NCI-H2196 treated with DMSO at 0.1 percent for 48 hours (cell line): ENCODE results near the gene FBXO34.
"Not testable (repeated sequence)": the region's sequence is repeated elsewhere in the genome, so short reads cannot be mapped to it uniquely, and the experiment has no call there.

Experiments
- DNase-seq: peaks from one replicate; lab custom pipeline; 2025; ENCODE audit not compliant: unreplicated experiment; lab: John Stamatoyannopoulos, UW

FBXO34 gene

DNA sequence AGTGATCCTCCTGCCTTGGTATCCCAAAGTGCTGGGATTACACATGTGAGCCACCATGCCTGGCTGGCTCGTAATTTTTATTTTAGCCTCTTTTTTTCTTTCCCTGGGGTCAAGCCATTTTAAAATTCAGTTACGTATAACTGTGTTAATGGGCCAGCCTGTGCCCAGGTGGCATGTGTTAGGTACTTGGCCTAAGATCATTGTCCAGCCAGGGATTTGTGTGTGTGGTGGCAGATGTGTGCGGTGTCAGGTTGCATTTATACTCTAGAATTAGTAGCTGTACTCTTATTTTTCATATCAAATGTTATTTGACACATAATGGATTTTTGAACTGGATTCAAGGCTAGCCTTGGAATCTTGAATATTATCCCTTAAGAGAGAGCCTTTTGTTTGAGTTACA lies 69.3 kb downstream of the FBXO34 start:
- DNase-seq = peak; percentile 27

DNA sequence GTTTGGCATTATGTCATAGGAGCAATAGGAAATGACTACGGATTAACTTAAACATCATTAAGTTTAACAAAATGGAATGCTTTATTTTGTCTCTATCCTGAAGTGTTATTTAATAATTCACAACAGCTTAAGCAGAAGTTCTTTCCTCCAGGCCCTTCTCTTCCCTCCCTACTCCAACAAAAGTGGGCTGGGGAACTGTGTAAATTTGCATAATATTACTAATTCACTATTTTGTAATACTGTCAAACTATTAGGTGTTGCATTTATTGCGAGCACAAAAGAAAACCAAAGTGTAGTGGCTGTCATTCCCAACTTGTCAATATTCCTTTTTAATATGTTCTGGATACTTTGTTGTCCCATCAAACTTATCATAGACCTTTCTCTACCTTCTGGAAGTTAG lies 70.6 kb downstream of the FBXO34 start:
- DNase-seq = no peak

DNA sequence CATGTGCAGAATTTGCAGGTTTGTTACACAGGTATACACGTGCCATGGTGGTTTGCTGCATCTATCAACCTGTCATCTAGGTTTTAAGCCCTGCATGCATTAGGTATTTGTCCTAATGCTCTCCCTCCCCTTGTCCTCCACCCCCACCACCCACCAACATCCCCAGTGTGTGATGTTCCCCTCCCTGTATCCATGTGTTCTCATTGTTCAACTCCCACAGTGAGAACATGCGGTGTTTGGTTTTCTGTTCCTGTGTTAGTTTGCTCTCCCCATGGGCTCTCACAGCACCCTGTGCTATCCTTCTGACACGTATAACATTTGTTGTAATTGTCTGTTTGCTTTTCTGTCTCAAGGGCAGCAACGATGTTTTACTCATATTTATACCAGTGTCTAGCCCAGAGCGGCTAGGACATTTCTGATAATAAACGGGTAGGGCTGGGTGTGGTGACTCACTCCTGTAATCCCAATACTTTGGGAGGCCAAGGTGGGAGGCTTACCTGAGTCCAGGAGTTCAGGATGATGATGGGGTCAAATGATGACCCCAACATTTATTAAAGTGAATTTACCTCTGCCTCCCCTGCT lies 73.5 kb downstream of the FBXO34 start:
- not testable (repeated sequence) for DNase-seq

DNA sequence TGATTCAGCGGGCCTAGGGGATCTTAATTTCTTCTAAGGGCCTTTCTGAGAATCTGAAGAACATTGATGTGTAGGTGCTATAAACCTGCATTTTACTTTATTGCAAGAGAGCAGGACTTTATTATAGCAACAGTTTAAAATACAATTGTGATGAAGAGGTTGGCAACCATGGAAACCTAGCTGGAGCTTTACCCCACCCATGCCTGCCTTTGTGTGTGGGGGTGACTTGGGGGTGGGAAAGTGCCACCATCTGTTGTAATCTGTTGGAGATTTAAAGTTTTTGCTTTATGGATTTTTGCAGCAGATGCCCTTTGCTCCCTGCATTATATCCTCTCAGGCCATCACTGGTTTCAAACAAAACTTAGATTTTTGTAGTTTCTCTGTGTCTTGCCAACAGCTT lies 75.8 kb downstream of the FBXO34 start:
- no peak for DNase-seq

DNA sequence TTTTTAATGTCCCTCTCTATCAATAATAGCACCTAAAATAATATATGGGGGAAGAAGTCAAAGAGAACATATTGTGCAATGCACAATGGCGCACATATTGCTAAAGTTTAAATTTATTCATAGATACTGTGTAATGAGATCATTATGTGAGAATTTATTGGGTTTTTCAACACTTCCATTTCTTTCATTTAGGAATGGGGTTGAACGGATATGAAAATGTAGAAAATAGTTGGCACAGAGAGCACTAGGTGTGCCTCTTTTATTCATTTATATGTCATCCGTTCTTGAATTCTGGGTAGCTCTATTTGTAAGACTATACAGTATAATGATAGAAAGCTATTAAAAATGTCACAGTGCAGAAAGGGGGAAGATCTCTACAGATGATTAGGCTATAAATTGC lies 76.5 kb downstream of the FBXO34 start:
- DNase-seq = no peak

DNA sequence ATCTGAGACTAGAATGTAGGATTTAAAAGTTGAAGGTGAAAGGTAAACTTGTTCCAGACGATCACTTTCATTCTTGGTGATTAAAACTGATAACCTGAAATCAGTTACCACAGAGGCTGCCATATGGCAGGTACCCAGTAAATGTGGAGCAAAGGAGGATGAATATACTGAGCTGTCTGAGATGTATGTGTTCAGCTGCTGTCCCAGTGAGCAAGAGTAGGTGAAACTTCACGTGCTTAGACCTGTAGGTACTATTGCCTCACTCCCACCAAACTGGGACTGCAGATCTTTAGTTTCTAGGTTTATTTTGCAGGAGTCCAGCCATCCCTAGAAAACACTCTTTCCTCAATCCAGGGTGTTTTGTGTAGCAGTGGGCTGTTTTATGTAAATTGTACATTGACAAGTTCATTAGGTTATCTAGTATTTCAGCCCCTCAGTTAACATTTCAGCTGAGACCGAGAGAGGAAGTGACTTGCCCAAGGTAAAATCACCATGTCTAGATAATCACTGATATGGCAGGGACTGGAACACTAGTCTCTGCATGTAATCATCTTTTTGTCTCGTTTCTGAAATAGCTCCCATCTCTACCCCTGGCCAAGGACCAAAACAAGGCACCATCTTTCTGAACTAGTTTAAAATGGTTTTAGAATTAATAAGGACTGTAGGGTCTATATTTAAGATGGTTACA lies 77.7 kb downstream of the FBXO34 start:
- DNase-seq = no peak

DNA sequence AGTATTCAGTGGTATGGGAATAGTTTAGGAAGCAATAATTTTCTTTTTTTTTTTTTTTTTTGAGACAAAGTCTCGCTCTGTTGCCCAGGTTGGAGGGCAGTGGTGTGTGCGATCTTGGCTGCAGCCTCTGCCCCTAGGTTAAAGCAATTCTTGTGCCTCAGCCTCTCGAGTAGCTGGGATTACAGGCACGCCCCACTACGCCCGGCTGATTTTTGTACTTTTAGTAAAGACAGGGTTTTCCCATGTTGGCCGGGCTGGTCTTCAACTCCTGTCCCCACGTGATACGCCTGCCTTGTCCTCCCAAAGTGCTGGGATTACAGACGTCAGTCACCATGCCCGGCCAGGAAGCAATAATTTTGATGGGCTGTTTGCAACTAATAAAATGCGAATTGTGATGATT lies 78.3 kb downstream of the FBXO34 start:
- DNase-seq = no peak

DNA sequence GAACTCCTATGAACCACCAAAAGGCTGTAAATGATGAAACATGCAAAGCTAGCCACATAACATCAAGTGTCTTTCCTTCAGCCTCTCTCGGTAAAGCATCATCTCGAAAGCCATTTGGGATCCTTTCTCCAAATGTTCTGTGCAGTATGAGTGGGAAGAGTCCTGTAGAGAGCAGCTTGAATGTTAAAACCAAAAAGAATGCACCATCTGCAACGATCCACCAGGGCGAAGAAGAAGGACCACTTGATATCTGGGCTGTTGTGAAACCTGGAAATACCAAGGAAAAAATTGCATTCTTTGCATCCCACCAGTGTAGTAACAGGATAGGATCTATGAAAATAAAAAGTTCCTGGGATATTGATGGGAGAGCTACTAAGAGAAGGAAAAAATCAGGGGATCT lies 79.2 kb downstream of the FBXO34 start:
- no peak for DNase-seq

DNA sequence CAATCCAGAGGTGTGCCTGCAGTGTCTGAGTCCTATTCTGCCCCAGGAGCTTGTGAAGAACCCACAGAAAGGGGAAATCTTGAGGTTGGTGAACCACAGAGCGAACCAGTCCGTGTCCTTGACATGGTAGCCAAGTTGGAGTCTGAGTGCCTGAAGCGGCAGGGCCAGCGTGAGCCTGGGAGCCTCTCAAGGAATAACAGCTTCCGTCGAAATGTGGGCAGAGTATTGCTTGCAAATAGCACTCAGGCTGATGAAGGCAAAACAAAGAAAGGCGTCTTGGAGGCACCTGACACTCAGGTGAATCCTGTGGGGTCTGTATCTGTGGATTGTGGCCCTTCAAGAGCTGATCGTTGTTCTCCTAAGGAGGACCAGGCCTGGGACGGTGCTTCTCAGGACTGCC lies 79.9 kb downstream of the FBXO34 start:
- DNase-seq = no peak

DNA sequence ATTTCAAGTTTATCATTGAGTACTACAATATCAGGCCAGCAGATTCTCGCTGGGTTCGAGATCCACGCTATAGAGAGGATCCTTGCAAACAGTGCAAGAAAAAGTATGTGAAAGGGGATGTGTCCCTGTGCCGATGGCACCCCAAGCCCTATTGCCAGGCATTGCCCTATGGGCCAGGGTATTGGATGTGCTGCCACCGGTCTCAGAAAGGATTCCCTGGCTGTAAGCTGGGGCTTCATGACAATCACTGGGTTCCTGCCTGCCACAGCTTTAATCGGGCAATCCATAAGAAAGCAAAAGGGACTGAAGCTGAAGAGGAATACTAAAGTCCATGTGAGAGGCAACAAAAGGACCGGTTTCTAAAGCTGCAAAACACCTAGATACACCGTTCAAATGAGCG lies 81.0 kb downstream of the FBXO34 start:
- no peak for DNase-seq

DNA sequence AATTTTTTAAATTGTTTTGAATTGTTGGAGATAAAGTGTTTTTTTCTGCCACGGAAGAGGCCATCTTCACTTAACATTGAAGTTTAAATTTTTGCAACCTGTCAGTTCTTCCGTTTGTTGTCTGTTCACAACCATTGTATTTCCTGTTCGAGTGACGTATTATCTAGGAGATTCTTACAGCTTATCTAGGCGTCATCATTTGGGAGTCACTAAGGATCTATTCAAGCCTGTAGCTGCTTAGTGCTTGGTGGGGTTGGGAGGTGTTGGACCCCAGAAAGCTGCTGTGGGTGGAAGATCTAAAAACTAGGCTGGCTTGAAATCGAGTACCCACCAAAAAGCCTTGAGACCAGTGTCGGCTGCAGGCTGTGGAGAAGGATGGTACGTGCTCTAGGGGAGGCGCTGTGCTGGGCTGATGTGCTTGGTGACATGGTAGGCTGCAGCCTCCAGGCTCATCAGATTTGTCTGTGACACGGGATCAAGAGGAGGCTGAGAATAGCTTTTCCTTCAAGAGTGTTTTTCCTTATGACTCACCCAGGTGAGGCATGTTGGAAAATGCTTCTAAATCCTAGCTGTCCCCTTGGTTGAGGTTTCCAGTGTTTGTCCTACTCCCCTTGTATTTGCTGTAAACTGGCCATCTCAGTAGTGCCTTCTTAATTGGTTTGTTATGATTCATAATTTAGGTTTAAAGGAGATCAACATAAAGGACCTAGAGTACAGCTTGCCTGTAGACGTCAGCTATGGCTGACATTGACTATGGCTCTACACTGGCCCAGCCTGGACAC lies 82.7 kb downstream of the FBXO34 start:
- DNase-seq = no peak

DNA sequence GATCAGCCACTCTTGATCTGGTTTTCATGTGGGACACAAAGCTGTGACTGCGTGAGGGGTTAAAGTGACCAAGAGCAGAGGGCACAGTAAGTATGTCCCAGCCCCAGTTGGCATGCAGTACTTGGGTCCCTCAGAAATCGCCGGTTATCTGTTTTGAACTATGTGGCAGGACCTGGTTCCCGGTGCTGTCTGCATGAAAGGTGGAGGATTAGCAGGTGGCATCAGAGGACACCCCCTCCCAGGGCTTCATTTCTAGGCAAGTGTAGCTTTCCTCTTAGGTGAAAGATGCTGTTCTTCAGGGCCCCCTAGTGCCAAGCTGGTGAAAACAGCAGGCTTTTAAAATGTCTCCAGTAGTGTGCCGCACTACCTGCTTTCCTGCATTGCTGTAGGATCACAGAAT lies 83.3 kb downstream of the FBXO34 start:
- peak; percentile 69 for DNase-seq

DNA sequence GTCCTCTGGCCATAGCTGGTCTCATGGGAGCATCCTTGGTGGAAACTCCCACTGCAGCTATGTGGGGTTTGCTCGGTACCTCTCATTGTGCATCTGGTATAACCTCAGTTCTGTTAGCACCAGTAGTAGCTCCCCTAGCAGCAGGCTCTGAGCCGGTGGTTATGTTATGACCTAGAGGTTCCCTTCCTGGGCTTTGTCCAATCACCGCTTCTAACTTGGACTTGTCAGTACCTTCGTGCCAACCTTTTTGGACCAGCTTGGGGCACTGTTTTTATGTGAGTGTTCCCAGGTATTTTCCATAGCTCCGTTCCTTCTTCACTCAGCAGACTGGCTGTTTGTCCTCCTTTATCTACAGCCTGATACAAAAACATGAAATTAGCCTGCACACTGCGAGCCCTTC lies 84.7 kb downstream of the FBXO34 start:
- no peak for DNase-seq

DNA sequence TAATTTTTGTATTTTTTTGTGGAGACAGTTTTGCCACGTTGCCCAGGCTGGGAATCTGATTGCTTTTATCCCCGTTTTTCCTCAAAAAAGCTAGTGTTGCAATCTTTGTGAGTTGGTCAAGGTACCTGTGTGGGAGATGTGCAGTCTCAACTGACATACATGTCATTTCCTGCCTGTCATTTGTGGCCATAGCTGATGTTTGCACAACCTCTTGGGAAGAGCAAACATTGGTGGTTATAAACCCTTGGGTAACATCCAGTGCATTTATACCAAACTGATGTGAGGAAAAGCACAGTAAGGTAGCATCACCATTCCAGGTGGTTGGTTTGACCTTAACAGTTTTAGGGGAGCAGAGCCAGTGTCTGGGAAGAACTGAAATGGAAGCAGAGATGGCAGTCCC lies 85.7 kb downstream of the FBXO34 start:
- DNase-seq = peak; percentile 14

DNA sequence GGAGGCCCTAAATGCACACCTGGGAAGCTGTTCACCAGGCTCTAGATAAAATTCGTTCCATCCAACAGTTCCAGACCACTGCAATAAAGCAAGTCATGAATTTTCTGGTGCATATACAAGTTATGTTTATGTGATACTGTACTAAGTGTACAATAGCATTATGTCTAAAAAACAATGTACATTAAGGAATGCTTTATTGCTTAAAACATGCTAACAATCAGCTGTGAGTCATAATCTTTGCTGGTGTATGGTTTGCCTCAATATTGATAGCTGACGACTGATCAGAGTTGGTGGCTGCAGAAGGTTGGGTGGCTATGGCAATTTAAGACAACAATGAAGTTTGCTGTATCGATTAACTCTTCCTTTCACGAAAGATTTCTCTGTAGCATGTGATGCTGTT lies 88.1 kb downstream of the FBXO34 start:
- no peak for DNase-seq

DNA sequence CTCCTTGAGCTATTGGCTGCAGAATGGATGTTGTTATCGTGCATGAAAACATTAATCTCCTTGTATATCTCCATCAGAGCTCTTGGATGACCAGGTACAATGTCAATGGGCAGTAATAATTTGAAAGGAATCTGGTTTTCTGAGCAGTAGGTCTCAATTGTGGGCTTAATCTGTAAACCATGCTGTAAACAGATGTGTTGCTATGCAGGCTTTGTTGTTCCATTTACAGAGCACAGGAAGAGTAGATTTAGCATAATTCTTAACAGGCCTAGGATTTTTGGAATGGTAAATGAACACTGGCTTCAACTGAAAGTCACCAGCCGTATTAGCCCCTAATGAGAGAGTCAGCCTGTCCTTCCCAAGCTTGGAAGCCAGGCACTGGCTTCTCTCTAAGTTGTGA lies 90.0 kb downstream of the FBXO34 start:
- no peak for DNase-seq

DNA sequence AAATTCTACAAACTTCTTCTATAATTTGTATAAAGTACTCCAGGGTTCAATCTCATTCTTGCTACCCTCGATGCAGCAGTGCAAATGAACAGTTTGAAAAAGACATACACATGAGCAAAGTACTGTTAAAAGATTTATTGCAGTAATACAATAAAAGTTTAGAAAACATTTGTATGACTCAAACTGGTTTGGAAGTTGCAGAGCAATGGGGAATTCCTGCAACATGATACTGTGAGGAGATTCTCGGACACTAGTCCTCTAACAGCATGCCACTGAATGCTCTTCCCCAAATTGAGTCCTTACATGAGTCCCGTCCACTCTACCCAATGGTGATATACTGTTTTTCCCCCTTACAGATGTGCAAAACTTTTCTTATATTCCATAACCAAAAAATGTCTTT lies 95.0 kb downstream of the FBXO34 start:
- DNase-seq = no peak

DNA sequence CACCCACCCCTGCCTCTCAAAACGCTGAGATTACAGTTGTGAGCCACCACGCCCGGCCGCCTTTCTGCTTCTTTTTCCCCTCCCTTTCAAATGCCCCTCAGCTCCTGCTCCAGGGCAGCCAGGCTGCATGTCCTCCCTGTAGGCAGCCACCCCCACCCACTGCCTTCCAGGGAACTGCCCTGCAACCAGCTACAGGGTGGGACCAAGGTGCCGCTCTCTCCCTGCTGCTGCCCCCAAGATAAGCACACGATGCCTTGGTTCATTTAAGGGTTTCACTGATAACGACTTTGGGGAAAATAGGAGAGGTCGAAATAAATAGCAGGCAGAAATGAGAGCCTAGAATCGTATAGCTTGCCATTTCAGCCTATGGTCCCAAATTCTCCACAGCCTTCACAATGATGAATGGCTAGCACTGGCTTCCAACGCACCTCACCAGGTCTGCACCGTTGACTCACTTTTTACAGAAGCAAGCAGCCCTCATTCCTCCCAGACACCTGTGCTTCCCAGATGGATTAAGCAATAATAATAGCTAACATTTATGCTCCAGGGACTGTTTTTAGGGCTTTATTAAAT lies 99.7 kb downstream of the FBXO34 start:
- DNase-seq = no peak

DNA sequence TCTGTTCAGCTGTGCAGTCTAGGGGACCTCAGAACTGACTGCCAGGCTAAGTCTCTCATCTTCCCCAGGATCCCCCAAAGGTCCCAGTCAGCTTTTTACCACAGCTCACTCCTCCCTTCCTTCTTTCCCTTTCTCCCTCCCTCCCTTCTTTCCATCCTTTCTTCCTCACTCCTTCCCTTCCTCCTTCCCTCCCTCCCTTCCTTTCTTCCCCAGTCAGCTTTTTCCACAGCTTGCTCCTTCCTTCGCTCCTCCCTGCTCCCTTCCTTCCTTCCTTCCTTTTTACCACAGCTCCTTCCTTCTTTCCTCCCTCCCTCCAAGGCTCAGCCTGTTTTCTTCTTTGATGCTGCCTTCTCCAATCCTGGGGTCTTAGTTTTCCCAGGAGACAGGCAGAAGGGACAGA lies 101.2 kb downstream of the FBXO34 start:
- DNase-seq = no peak

DNA sequence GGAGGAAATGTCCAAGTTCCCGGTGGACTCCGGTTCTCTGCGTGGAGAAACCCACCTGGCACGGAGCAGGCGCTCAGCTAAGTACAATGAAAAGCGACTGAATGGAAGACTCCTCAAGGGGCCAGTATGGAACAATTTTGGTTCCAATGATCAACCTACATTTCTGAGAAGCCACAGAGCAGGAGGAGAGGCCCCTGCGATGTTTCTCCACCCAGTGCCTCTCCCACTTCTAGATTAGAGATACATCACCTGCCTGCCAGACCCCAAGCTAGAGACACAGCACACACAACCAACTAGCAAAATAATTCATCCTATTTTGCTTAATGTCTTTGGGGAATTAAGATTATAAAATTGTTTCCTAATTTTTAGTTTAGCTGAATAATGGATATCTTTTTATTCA lies 101.6 kb downstream of the FBXO34 start:
- DNase-seq = no peak

DNA sequence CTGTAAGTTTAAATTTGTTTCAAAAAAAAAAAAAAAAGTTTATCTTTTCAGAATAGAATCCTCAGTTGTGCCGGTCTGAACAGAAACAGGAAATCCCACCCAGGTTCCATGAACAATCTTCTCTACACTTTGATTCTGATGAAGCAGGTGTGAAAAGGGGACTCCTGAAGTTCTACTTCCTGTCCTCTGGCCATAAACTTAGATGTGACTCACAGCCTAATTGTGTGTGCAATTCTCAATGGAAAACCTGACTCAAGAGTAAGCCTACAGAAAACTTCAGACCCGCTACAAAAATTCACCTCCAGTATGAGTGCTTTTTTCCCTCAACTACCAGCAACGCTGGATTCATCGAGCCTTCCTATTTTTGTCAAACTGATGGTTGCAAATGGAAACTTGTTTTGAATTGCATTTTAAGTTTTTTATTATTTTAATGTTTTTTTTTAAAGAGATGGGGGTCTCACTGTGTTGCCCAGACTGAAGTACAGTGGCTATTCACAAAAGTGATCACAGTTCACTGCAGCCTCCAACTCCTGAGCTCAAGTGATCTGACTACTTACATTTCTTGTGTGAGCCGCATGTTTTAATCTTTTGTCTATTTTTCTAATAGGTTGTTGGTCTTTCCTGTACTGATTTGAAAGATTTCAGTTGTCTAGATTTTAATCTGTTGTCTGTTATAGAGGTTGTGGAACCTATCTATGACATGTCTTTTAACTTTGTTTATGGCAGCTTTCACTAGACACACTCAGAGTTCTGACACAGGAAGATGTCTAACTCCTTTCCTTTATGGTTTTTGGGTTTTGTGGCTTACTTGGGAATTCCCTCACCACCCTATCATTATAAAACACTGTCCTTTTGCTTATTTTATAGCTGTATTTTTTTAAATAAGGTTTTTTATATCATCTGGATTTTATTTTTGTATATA lies 102.8 kb downstream of the FBXO34 start:
- DNase-seq = no peak
